Effector CD4-positive, alpha-beta T cell (primary cell): ENCODE results near the gene RFNG.

Source experiments
- DNase-seq: peaks from one replicate; pipeline ENCODE4 v3.0.0-alpha.2; 2020

Gene RFNG

GRCh38 chr17:82089723-82090548 is 38.3 kb upstream of the RFNG start:
- DNase-seq: no peak

GRCh38 chr17:82088838-82089722 is 37.5 kb upstream of the RFNG start:
- DNase-seq: no peak

- no peak for DNase-seq
Observed at GRCh38 chr17:82087961-82088837, 36.6 kb upstream of the RFNG start.

GRCh38 chr17:82086941-82087906 is 35.6 kb upstream of the RFNG start:
- no peak for DNase-seq

- no peak for DNase-seq
Observed at GRCh38 chr17:82085931-82086764, 34.5 kb upstream of the RFNG start.

- DNase-seq: no peak
Observed at GRCh38 chr17:82085031-82085861, 33.6 kb upstream of the RFNG start.

- no peak for DNase-seq
Observed at GRCh38 chr17:82084373-82085030, 32.9 kb upstream of the RFNG start.

- no peak for DNase-seq
Observed at GRCh38 chr17:82083533-82084359, 32.1 kb upstream of the RFNG start.

GRCh38 chr17:82083009-82083408 is 31.4 kb upstream of the RFNG start:
- no peak for DNase-seq

- no peak for DNase-seq
Observed at GRCh38 chr17:82082456-82082855, 30.8 kb upstream of the RFNG start.

- no peak for DNase-seq
Observed at GRCh38 chr17:82081966-82082365, 30.4 kb upstream of the RFNG start.

GRCh38 chr17:82081546-82081945 is 29.9 kb upstream of the RFNG start:
- no peak for DNase-seq

- no peak for DNase-seq
Observed at GRCh38 chr17:82080789-82081464, 29.3 kb upstream of the RFNG start.

GRCh38 chr17:82080048-82080788 is 28.6 kb upstream of the RFNG start:
- DNase-seq: no peak

- no peak for DNase-seq
Observed at GRCh38 chr17:82079001-82079677, 27.5 kb upstream of the RFNG start.

- no peak for DNase-seq
Observed at GRCh38 chr17:82078433-82078832, 26.8 kb upstream of the RFNG start.
